ENCODE data around the gene NMRK2. TPM values are rescaled to one million over a fixed set of nuclear protein-coding genes. Genes with fewer than 3 reads are reported as not detected.

The NMRK2 gene
- total RNA-seq, 4 donors from 2014 or later, result 0.69 to 8.6 (median 7.3) TPM; not detected in 1

DNA sequence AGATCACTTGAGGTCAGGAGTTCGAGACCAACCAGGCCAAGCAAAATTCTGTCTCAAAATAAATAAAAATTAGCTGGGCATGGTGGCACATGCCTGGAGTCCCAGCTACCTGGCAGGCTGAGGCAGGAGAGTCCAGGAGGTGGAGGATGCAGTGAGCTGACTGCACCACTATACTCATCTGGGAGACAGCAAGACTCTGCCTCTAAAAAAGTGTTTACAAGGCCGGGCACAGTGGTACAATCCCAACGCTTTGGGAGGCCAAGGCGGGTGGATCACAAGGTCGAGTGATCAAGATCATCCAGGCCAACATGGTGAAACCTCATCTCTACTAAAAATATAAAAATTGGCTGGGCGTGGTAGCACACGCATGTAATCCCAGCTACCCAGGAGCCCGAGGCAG is 42.3 kb downstream of the NMRK2 start:
- H3K36me3 ChIP-seq, result peaks cover 0 to 60% of the 10 kb centered on the region in 2 donors
- H3K4me1 ChIP-seq, result peaks cover 0 to 32% (median 0%) of the 10 kb centered on the region in 3 donors
- no peak overlapping the region for H3K4me3 ChIP-seq
- H3K9me3 ChIP-seq, result no peaks in the 10 kb centered on the region
- TF ChIP-seq POLR2A (IDR thresholded peaks at IDR 0.05) (no peak), EP300 (IDR thresholded peaks at IDR 0.05) (no peak), POLR2AphosphoS5 (IDR thresholded peaks at IDR 0.05) (no peak)
- TF ChIP-seq, protein P1, sequence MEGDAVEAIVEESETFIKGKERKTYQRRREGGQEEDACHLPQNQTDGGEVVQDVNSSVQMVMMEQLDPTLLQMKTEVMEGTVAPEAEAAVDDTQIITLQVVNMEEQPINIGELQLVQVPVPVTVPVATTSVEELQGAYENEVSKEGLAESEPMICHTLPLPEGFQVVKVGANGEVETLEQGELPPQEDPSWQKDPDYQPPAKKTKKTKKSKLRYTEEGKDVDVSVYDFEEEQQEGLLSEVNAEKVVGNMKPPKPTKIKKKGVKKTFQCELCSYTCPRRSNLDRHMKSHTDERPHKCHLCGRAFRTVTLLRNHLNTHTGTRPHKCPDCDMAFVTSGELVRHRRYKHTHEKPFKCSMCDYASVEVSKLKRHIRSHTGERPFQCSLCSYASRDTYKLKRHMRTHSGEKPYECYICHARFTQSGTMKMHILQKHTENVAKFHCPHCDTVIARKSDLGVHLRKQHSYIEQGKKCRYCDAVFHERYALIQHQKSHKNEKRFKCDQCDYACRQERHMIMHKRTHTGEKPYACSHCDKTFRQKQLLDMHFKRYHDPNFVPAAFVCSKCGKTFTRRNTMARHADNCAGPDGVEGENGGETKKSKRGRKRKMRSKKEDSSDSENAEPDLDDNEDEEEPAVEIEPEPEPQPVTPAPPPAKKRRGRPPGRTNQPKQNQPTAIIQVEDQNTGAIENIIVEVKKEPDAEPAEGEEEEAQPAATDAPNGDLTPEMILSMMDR (IDR thresholded peaks at IDR 0.05), result no peak
- 68 to 81% methylated on average over 5 to 7 of the region's 8 CpGs for WGBS, 2 donors (ENCODE audit: low coverage in 1 of 2)
- ATAC-seq, result no peak
- no peak overlapping the region for H3K27ac ChIP-seq
- H3K27me3 ChIP-seq, result no peaks in the 10 kb centered on the region

DNA sequence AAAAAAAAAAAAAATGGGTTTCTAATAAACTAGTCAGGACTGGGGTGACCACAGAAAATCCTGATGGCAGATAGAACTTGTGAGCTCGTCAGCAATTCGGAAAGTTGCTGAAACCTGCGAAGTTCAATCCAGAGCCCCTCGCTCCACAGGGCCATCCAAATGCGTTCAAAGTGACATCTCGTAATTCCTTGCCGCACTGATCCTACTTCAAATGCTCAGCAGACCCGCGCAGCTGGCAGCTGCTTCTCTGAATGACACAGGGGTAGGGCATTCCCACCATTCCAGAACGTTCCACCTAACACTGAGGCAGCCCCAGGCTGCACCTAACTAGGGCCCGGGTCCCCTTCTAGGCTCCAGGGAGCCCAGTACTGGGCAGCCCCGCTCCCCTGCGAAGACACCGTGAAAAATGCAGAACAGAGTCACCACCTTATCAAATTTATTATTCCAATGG is 42.8 kb downstream of the NMRK2 start:
- Histone ChIP-seq H3K4me3 (no peak overlapping the region), H3K27ac (peak overlapping the region in 2 of 4 donors; percentile 11 to 51), H3K9me3 (no peaks in the 10 kb centered on the region), H3K27me3 (no peaks in the 10 kb centered on the region), H3K4me1 (peaks cover 0 to 35% (median 0%) of the 10 kb centered on the region in 3 donors), H3K36me3 (peaks cover 2 to 65% of the 10 kb centered on the region in 2 donors)
- TF ChIP-seq EP300 (IDR thresholded peaks at IDR 0.05), result no peak
- TF ChIP-seq, protein P1 (IDR thresholded peaks at IDR 0.05), result no peak
- ATAC-seq, result no peak
- WGBS, 2 donors (ENCODE audit: low coverage in 1 of 2), result 77 to 81% methylated on average over 8 to 12 of the region's 14 CpGs

DNA sequence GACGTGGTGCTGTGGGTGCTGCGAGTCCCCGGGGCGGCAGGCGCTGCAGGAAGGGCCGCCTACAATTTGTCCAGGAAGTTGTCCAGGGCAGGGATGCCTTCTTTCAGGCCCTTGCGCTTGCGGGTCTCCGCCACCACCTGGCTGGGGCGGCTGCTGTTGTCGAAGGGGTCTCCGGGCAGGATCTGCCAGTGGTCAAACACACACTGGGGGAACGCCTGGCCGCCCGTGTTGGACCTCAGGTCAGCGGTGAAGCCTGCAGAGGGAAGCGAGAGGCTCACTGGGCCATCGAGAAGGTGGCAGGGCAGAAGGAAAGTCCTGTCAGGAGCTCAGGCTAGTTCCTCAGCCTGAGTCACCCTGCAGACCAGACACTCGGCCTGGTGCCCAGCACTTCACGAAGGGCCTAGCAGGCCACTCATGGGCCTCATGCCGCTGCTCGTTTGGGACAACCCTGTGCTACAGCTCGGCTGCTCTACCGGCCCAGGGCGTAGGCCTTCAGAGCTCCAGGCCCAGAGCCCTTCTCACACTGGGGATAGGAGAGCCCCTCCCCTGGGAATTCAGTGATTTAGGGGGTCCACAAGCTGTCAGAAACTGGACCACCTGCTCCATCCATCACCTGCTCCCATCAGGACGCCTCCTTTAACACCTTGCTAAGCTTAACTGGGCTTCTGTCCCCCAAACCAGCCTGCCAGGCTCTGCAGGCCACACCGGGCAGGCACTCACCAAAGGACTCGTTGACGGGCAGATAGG is 43.8 kb downstream of the NMRK2 start:
- Histone ChIP-seq H3K36me3 (peaks cover 4 to 75% of the 10 kb centered on the region in 2 donors), H3K4me1 (peaks cover 0 to 39% (median 0%) of the 10 kb centered on the region in 3 donors), H3K4me3 (no peak overlapping the region), H3K27me3 (no peaks in the 10 kb centered on the region), H3K27ac (peak overlapping the region in 3 of 4 donors; percentile 24 to 53 (median 51)), H3K9me3 (no peaks in the 10 kb centered on the region)
- peak; percentile 57 for TF ChIP-seq POLR2AphosphoS5 (IDR thresholded peaks at IDR 0.05)
- no peak for TF ChIP-seq EP300 (IDR thresholded peaks at IDR 0.05)
- WGBS, 2 donors (ENCODE audit: low coverage in 1 of 2), result 90 to 100% methylated on average over 1 to 2 of the region's 29 CpGs
- ATAC-seq, result no peak

DNA sequence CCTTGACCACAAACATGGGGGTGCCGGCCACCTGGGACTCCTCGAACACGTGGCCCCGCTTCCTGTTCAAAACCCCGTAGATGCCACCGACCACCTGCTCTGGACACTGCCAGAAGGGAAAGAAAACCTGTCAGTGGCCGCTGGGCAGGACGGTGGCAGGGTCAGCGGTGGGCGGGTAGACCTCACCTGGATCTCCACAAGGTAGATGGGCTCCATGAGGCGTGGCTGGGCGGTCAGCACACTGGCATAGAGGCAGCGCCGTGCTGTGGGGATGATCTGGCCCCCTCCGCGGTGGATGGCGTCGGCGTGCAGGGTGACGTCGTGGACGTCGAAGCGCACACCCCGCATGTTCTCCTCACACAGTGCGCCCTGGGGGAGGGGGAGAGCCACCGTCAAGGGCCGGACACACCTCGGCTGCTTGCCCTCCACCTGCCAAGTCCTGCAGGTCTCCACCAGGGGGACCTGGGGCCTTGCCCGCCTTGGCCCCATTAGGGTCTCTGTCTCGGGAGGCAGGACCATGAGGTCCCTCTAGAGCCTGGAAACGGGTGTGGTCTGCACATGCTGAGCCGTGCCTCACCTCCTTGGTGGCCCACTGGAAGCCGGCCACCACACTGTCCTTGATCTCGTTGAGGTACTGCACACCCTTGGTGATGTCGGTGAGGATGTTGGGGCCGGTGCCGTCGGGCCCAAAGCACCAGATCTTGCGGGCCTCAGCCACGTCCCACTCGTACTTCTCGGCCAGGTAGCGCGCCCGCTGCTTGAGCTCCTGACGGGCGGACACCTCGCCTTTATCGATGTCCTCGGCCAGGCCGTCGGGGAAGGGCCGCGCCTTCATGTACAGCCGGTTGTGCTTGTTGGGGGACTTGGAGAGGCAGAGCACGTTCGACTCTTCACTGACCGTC is 44.6 kb downstream of the NMRK2 start:
- WGBS, 2 donors (ENCODE audit: low coverage in 1 of 2), result 81% methylated on average over 8 of the region's 59 CpGs; no CpG with 5 or more reads in 1 of the 2 donors
- H3K9me3 ChIP-seq, result no peaks in the 10 kb centered on the region
- H3K36me3 ChIP-seq, result peaks cover 4 to 81% of the 10 kb centered on the region in 2 donors
- H3K27me3 ChIP-seq, result no peaks in the 10 kb centered on the region
- H3K4me1 ChIP-seq, result peaks cover 0 to 45% (median 0%) of the 10 kb centered on the region in 3 donors
- TF ChIP-seq, protein P1 (IDR thresholded peaks at IDR 0.05), result peak in 1 of 4 experiments; percentile 2
- TF ChIP-seq POLR2AphosphoS5 (IDR thresholded peaks at IDR 0.05), result no peak
- no peak for ATAC-seq
- H3K27ac ChIP-seq, result peak overlapping the region in 3 of 4 donors; percentile 24 to 53 (median 51)
- no peak overlapping the region for H3K4me3 ChIP-seq

DNA sequence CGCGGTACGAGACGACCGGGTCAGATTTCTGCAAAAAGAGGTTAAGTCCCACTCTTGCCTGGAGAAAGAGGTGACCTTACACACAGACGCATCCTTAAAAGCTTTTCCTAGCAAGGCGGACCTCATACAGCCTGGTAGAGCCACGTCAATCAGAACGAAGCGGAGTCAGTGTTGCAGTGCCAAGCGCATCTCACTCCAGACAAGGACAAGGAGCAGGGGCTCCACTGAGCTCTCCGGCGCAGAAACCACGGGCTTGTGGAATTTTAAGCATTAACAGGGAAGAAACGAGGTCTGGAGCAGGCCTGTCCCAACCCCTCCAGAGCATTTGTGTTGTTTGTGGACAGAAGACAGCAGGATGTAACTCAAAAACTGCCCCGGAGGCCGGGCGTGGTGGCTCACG is 45.3 kb downstream of the NMRK2 start:
- H3K4me1 ChIP-seq, result peaks cover 0 to 52% (median 3%) of the 10 kb centered on the region in 3 donors
- H3K9me3 ChIP-seq, result no peaks in the 10 kb centered on the region
- H3K27me3 ChIP-seq, result no peaks in the 10 kb centered on the region
- no peak overlapping the region for H3K27ac ChIP-seq
- 60 to 95% methylated on average over 1 to 4 of the region's 19 CpGs for WGBS, 2 donors (ENCODE audit: low coverage in 1 of 2)
- TF ChIP-seq, protein P1 (IDR thresholded peaks at IDR 0.05), result no peak
- TF ChIP-seq POLR2AphosphoS5 (IDR thresholded peaks at IDR 0.05) (no peak), EP300 (IDR thresholded peaks at IDR 0.05) (no peak), POLR2A (IDR thresholded peaks at IDR 0.05) (no peak)
- ATAC-seq, result no peak
- no peak overlapping the region for H3K4me3 ChIP-seq
- H3K36me3 ChIP-seq, result peaks cover 4 to 83% of the 10 kb centered on the region in 2 donors

Data from gastroesophageal sphincter (tissue), 4 donors.